ENCODE measurements around the gene RHOH.

RHOH gene

DNA sequence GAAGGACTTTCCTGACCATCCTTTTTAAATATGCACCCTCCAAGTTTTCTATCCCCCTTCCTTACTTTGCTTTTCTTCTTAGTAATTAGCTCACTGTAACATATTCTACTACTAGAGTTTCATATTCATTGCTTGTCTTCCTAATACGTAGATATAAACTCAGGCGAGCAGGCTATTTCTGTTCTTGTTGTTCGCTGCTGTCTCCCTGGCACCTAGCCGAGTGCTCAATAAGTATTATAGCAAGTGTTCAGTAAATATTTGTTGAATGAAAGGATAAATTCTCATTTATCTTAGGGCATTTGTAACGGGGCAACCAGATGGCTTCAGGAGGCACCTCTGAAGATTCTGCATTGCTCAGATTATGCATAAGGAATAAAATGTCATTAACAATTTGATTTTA lies 6.8 kb upstream of the RHOH start:
- no peak for DNase-seq

DNA sequence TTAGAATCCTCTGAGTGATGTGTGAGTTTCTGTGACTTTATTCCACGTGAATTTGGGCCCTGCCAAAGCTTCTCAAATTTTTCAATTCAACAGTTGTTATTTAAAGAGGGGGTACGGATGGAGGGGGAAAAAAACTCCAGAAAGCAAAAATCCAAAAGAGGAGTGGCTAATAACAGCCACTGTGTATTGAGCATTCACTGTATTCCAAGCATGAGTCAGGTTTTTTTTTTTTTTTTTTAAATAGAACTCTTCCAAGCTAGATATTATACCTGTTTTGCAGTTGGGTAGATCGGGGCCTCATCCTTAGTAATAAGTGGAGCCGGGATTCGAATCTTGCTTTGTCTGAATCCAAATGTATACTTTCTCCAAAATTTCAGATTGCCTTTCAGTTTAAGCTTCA lies 6.4 kb upstream of the RHOH start:
- no peak for DNase-seq

DNA sequence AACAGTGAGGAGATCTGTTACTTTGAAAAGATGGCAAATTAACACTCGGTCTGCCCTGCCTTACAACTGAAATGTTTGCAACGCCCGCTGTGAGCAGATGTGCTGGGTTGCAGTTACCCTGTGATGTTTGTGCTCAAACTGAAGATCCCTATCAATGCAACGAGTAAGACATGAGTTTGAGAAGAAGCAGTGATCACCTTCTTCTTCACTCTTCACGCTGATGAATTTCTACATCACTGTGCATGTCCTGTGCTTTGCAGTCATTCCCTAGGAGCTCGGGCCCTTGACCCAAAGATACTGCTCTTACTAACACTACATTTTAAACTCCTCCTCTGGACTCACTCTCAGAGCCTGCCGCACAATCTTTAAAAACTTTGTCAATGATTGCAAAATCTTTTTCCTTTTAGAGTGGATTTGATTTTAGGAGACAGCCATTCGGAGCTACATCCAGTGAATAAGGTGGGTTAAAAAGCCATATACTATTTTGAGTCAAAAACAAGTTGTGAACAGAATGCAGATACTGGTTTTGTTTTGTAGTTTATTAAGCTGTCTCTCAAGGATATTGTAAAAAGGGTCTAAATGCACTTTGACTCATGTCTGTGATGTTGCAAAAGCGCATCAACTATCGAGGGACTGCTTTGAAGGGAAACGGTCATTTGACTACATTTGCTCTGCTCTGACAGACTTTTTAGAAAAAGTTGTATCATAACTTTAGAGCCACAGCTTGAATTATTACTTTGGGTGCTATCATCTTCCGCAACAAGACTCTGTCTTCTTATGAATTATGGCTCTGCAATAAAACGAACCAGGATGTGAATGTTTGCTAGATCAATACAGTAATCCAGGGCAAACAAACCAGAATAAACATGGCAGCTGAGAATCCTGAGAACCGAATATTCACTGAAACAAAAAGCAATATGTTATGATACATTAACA lies 5.7 kb upstream of the RHOH start:
- DNase-seq = no peak

DNA sequence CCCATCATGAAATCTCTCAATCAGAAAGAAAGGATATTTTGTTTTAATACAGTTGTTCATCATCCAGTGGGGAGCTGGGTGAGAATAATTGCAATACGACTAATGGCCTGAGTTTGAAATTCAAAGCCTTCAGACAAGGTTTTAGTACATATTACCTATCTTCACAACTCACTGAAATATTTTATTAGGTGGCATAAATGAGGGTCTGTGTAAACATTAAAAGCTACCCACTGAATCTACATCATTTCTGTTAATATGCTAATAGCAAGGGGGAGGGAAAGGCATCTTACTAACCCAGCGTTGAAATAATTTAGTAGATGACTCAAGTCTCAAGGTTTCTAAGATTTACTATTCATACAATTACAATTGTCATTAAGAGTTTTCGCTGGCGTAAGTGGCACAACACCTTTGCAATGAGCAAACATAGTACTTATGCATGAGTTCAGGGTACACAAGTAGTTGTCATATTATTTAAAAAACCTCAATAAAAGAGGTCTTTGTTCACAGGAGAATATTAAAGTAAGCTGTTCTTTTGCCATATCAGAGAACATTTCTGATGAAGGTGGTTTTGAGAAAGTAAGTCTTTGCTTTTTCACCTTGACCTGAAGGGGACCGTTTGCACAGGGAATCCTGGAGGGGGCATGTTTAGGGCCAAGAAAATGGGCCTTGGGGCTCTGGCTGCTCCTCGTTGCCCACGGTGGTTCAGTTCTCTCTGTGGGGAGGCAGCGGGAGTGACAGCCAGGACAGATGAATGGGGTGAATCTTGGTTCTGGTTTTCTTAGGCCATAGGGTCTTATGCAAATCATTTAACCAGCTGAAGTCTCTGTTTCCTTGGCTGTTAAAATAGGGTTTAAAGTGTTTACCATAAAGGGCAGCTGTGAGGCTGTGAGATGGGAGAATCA lies 4.5 kb upstream of the RHOH start:
- DNase-seq = no peak

DNA sequence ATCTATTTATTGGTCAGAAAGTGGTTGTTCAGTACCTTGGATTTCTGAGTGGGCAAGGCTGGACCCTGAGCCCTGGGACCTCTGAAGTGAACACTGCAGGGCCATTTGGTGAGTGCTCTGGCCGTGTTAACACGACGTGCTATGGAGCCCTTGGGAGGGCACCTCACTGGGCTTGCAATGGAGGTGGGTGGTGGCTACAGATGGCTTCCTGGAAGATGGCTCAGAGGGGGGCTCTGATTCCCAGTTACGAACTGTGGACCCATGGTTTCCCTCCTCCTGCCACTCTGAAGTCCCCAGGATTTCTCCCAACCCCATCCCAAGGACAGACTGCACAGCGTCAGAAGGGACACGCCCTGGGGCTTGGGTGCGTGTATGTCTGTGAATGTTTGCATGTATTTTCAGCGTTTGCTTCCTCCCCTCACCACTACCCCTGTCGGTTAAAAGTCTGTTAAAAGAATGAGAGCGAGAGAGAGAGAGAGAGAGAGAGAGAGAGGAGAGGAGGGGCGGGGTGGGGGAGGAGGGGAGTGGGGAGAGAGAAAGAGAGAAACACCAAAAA lies 3.7 kb upstream of the RHOH start:
- DNase-seq = no peak

DNA sequence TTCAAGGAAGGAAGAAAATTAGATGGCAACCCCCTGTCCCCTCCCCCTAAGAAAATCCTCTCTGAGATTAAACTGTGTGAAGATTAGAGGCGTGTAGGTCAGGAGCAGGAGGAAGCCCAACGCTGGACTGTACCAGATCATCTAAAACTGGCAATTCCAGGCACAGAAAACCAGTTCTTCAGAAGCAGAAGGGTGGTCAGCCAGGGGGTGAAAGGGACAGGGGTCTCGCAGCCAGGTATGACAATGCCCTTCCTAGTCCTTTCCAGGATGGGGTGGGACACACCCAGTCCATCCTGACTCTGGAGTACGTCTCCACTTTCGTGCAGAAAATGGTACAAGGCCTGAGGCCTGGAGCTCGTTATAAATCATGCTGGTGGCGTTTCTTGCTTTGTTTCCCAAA lies 3.3 kb upstream of the RHOH start:
- no peak for DNase-seq

DNA sequence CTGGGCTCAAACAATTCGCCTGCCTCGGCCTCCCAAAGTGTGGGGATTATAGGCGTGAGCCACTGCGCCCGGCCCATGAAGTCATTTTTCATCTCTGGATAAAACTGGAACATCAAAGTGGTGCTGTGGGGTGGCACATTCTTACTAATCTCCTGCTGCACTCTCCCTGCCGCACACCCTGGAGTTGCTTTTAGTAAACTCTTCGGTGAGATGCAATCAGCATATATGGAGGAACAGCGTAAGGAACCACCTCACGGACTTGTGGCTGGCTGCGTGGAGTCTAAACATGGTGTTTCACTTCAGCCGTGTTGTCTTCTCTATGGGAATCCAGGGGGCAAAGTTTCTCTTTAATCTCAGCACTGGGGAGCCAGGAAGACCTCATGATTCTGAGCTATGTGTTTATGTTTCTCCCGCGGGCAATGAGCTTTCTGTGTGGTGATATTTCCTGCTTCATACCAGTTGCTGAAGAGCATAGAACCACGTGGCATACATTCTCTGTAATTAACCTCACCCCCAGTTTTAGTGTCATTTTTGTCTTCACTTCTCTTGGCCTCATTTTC lies 2.1 kb upstream of the RHOH start:
- DNase-seq = no peak

DNA sequence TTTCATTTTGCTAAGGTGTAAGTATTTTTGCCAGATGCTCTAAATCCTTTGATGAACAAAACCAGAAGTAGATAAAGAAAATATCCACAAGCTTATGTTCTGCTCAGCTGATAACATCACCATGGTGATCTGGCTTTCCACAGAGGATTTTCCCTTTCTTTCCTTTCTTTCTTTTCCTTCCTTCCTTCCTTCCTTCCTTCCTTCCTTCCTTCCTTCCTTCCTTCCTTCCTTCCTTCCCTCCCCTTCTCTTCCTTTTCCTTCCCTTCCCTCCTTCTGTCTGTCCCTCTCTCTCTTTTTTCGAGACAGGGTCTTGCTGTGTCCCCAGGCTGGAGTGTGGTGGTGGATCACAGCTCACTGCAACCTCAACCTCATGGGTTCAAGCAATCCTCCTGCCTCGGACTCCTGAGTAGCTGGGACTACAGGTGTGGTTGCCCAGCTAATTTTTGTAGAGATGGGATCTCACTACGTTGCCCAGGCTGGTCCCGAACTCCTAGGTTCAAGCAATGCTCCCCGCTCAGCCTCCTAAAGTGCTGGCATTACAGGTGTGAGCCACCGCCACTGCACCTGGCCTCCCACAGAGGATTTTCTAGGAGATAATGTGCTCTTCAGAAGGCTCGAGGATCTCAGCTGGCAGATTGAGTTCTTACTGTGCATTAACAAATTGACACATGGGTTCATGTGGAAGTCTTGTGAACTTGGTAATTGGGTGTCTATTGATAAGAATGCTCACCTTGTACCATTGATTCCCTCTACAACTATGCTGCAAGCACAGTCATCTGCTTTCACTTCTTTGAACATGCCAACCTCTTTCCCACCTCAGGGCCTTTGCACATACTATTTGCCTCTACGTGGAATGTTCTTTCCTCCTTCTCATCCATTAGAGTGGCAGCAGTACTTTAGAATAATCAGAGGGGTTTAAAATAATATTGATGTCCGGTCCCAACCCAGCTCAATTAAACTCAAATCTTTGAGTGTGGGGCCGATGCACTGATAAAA lies 1.4 kb upstream of the RHOH start:
- no peak for DNase-seq

- no peak for DNase-seq
Measured at GRCh38 chr4:40196272-40196671, 559 bp upstream of the RHOH start.

DNA sequence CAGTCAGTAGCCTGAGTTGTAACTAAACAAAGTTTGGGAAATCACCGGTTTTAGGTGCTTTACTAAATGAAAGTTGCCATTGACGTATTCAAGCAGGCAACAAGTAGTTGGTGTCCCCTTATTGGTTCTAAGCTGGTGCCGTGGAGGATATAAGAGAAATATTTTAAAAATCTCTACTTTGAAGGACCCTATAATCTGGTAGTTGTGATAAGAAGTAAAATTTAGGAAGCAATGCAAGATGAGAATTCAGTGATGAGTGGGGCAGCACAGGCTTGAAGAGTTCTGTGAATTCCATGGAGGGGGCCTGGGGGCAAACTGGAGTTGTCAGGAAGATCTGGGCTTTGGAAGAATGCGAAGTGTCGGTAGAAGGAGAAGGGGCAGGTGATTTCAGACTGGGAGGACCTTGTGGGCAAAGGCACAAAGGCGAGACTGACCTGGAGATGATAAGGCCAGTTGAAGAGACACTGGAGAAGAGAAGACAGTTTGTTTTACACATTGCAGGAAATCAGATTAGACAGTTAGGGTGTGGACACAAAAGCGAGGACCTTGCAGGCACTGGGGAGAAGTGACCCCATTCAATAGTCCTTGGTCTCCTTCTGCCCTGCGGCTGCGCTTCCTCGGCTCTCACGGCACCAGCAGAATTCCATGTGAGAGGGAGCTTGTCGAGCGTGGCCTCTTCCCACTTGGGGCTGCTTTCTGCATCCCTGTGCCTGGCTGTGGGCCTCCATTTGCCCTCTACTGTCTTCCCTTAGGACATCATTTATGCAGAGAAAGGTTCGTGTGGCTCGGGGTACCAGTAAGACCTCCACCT lies 1.3 kb downstream of the RHOH start:
- no peak for DNase-seq

DNA sequence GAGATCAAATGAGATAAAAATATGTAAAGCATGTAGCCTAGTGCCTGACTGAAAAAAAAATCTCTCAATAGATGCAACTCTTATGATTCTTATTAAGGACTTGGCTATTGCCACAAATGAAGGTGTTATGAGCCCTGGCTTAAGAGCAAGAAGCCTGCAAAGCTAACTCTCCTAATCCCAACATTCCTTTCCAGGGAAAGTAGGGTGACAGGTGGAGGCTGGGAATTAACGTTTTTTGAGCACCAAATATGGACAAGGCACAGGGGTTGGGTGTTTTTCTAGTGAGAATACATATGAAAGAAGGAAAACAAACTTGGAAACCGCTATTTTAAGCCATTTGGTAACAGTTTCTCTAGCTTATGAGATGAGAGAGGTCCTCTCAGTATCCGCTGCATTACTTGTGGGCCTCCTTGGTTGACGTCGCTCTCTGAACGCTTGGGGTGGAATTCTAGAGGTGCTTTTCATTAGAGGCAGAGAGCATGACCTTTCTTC lies 2.4 kb downstream of the RHOH start:
- DNase-seq = no peak

DNA sequence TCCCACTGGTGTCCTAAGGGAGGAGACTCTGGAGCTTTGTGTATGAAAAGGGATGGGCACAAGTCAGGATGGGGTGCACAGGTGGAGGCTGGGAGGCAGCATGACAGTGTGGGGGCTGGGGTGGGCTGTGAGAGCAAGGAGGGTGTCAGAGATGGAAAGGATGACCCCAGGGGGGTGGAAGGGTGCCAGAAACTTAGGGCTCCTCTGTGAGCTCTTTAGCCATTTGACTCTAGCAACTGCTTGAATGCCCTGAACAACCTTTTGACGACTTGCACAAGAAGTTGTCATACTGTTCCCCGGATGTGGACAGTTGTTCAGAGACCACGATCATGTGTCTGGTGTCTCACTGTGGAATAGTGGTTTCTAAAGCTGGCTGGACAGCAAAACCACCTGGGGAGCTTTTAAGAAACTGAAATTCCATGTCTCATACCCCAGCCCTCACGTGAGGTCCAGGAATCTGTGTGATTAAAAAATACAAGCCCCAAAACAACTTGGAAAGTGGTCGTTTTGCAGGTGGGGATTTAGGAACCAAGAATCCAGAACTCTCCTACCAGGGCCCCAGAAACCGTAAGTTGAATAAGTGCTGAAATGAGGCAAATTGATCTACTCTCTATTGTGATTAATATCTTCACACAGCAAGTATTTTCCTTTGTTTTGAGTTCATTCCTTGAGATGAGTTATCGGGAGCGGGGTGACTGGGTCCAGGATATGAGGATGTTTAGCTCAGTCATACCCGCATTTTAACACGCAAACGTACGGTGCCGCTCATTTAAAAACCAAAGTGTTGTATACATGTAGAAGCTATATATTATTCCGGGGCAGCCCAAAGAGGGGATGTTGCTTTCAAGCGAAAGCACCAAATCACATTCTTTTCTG lies 3.4 kb downstream of the RHOH start:
- no peak for DNase-seq

DNA sequence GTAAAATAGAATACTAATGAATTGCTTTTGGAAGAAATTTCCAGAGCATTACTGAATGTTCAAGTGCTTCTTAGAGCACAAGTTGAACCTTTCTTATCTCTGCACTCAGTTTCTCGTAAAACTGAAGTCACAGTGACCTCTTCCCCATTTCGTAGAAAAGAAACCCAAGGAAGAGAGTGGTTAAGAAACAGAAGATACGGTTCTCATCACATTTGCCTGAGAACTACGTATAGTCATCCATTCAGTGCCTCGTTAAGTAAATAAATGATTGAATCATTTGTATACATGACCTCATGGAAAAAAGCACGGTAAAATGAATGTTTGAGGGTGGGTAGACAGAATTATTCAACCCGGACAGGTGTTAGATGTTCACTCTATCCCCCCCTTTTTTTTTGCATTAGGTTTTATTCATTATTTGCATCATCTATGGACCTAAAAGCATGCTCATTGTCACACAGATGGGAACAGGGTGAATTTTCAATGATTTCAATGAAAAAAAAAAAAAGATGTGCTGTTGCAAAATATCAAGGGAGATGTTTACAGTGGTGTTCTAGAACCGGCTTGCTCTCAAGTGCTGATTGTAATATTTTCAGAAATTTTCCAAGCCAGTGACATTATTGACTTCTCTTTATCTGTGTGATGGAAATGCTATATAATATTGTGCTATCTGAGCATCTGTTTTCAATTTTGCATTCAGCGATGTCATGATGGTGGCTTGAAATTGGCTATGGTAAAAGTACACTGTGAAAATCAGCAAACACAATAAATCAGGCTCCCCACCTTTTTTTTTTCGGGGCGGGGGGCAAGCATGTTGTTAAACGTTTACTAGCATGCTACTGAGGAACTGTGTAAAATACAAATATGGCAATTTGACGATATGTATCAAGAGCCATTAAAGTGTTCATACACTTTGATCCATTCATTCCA lies 4.3 kb downstream of the RHOH start:
- DNase-seq = no peak

- DNase-seq = no peak
Measured at GRCh38 chr4:40201898-40202297, 5.1 kb downstream of the RHOH start.

DNA sequence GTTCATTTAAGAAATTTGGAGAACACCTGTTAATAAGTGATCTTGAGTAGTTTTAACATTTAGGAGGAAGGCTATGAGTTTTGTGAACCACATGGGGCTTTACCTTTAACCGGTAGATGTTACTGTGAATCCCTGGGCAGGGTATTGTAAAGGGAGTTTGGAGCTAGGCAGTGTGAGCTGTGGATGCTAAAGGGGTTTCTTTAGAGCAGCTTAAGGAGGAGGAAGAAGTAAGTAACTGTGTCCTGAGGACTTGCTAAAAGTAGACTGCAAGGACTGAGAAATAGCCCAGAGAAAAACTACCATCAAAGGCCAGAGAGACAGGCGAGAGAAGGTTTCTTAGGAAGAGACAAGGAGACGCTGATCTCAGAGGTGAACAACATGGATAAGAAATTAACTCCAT lies 5.6 kb downstream of the RHOH start:
- DNase-seq = no peak

- DNase-seq = no peak
Measured at GRCh38 chr4:40204507-40205258, 7.9 kb downstream of the RHOH start.

DNA sequence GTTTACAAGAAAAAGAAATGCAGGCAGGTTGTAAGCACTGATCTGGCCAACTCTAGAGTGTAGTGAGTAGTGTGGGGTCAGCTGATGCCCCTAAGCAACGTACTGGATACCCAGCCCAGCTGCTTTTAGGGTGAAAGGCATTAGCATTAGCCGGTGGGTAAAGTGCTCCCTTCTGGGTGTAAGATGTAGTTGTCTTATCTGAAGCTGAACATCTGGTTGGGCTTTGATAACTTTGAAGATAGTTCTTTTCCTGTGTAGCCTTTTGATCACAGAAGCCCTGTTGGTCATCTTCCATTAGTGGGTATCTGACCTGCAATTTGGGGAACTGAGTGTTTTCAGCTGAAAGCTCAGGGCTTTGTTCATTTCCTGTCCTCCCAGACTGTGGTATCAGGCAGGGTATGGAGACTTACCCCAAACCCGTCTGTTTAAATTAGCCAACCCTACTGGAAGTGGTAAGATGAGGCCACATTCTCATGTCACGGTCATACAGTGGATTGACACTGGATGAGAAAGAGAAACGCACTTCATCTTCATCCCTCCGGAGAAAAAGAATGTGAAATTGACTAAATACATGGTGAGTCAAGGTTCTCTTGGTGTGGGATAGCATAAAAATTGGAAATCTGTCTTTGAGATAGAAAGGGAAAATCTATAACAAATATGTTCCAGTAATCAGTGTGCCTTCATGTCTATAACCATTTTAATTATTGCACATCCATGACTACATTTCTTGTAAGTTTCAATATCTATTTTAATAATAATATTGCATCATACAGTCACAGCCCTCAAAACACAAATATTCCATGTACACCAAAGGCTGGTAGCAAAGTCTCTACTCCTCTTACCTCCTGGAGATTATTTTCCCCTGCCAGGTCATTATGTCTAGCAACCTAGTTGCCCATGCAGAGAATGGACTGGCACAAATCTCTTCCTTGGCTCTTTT lies 8.7 kb downstream of the RHOH start:
- DNase-seq = no peak

All from eye (tissue), 1 donor.